SK-N-SH (cell line): Measurements from ENCODE around the gene PRDM7. TPM values are rescaled to one million over a fixed set of nuclear protein-coding genes. Genes with fewer than 3 reads are reported as not detected.

Experiments used
- CTCF ChIA-PET: fragments of 300-600, 350-600 bp; formaldehyde crosslinking; extraction: SDS; loops from one replicate; lab custom pipeline; 2021; lab: Yijun Ruan, JAX
- POLR2A ChIA-PET: fragments of 350-600 bp; sonication (Branson Sonifier 250); formaldehyde crosslinking; extraction: SDS; loops from one replicate; lab custom pipeline; 2020; ENCODE audit warnings: antibody characterized with exemption, inconsistent platforms; lab: Yijun Ruan, JAX
- DNase-seq: peaks from one replicate; pipeline ENCODE4 v3.0.0; 2012
- H2AFZ ChIP-seq: fragments of 200-600 bp; sonication (generic); 2 replicates; pipeline ENCODE4 v1.8.1; 2016; ENCODE audit warnings: antibody characterized with exemption, mild to moderate bottlenecking, low read depth
- H3F3A ChIP-seq: fragments of 200-600 bp; sonication (generic); replicated peaks from 2 replicates; pipeline ENCODE3; 2016; ENCODE audit warnings: antibody characterized with exemption, mild to moderate bottlenecking; ENCODE audit not compliant: insufficient read depth
- H3K27ac ChIP-seq, 2 experiments: fragments of 200-500 bp in 1 of 2; fragments of 200-600 bp in 1 of 2; sonication (Bioruptor generic) in 1 of 2; sonication (generic), shearing (Covaris generic) in 1 of 2; 2 replicates each; pipeline versions ENCODE4 v1.5.1 to v1.6.1; 2014 to 2016; ENCODE audit warnings: low read depth in 2 of 2, inconsistent platforms in 1 of 2, low read length in 1 of 2, mild to moderate bottlenecking in 1 of 2, mixed read lengths in 1 of 2
- H3K27me3 ChIP-seq: fragments of 200-600 bp; sonication (generic), shearing (Covaris generic); 2 replicates; pipeline ENCODE4 v1.6.1; 2016; ENCODE audit warnings: mixed run types; ENCODE audit not compliant: insufficient read depth
- H3K36me3 ChIP-seq, 2 experiments: fragments of 200-500 bp in 1 of 2; fragments of 200-600 bp in 1 of 2; sonication (Bioruptor generic) in 1 of 2; sonication (generic) in 1 of 2; replicated peaks in 1 of 2; 2 replicates each; pipeline versions ENCODE3 to v1.5.1; 2014 to 2016; ENCODE audit warnings: low read length in 1 of 2, mild to moderate bottlenecking in 1 of 2; ENCODE audit not compliant: insufficient read depth in 2 of 2, control insufficient read depth in 1 of 2
- H3K4me1 ChIP-seq, 2 experiments: fragments of 200-500 bp in 1 of 2; fragments of 200-600 bp in 1 of 2; sonication (Bioruptor generic) in 1 of 2; sonication (generic), shearing (Covaris generic) in 1 of 2; 2 replicates each; pipeline versions ENCODE4 v1.5.1 to v1.6.1; 2014 to 2016; ENCODE audit warnings: low read depth in 1 of 2, low read length in 1 of 2, mixed run types in 1 of 2; ENCODE audit not compliant: insufficient read depth in 2 of 2, control insufficient read depth in 1 of 2
- H3K4me2 ChIP-seq: fragments of 200-600 bp; sonication (generic), shearing (Covaris generic); 2 replicates; pipeline ENCODE4 v1.6.1; 2017; ENCODE audit warnings: mixed run types
- H3K4me3 ChIP-seq, 2 experiments: fragments of 200-500 bp in 1 of 2; fragments of 200-600 bp in 1 of 2; sonication (Bioruptor generic) in 1 of 2; sonication (generic), shearing (Covaris generic) in 1 of 2; 2 replicates each; pipeline versions ENCODE4 v1.5.1 to v1.8.1; 2014 to 2016; ENCODE audit warnings: low read depth in 2 of 2, inconsistent platforms in 1 of 2, low read length in 1 of 2, mild to moderate bottlenecking in 1 of 2, mixed read lengths in 1 of 2, moderate library complexity in 1 of 2
- H3K79me2 ChIP-seq: fragments of 200-600 bp; sonication (generic); 2 replicates; pipeline ENCODE4 v1.8.1; 2017; ENCODE audit warnings: mild to moderate bottlenecking; ENCODE audit not compliant: insufficient read depth
- H3K9ac ChIP-seq: fragments of 200-600 bp; sonication (generic); 2 replicates; pipeline ENCODE4 v1.6.1; 2017; ENCODE audit warnings: mixed run types
- H3K9me2 ChIP-seq: fragments of 200-600 bp; sonication (generic); 2 replicates; pipeline ENCODE4 v1.6.1; 2017; ENCODE audit warnings: mixed run types
- H3K9me3 ChIP-seq: fragments of 200-600 bp; sonication (generic); 2 replicates; pipeline ENCODE4 v1.6.1; 2017; ENCODE audit warnings: mixed run types, mild to moderate bottlenecking, moderate library complexity
- H4K20me1 ChIP-seq: fragments of 200-600 bp; sonication (generic); 2 replicates; pipeline ENCODE4 v1.6.1; 2017; ENCODE audit warnings: mild to moderate bottlenecking, mixed run types; ENCODE audit not compliant: insufficient read depth
- CHD2 ChIP-seq: fragments of 150-350 bp; IDR thresholded peaks from 2 replicates; pipeline ENCODE4 v1.6.1; 2018; ENCODE audit warnings: low read length; ENCODE audit not compliant: partially characterized antibody
- EP300 ChIP-seq, 2 experiments: IDR thresholded peaks; 2 replicates each; pipeline versions ENCODE4 v1.4.0 to v1.6.1; 2012; ENCODE audit warnings: borderline replicate concordance in 1 of 2, low read depth in 1 of 2, low read length in 1 of 2
- FOXJ3 ChIP-seq: sonication (generic); formaldehyde crosslinking; IDR thresholded peaks from 2 replicates; pipeline ENCODE4 v1.5.1; 2020; ENCODE audit warnings: mild to moderate bottlenecking, missing genetic modification reagents
- NFIC ChIP-seq: IDR thresholded peaks from 2 replicates; pipeline ENCODE4 v1.4.0; 2012; ENCODE audit warnings: borderline replicate concordance
- NRF1 ChIP-seq: IDR thresholded peaks from 2 replicates; pipeline ENCODE4 v1.6.1; 2012; ENCODE audit warnings: low read depth, mild to moderate bottlenecking, low read length
- RCOR1 ChIP-seq: fragments of 150-350 bp; IDR thresholded peaks from 2 replicates; pipeline ENCODE4 v1.6.1; 2017; ENCODE audit warnings: antibody characterized with exemption, low read length
- WGBS: methylation state at CpG from one replicate; pipeline ENCODE4 v1.1.6; 2017; ENCODE audit warnings: low lambda C conversion rate; 5-methylcytosine and 5-hydroxymethylcytosine counted together
- polyA plus RNA-seq, 3 experiments: library from polyadenylated mRNA; depleted of rRNA; stranded (reverse); fragments of >200 nt; gene quantifications; 2 replicates each; pipeline ENCODE4 v1.2.3, GENCODE V29; 2012
- TF ChIP-seq, protein P1 (sequence below): IDR thresholded peaks from 2 replicates; pipeline ENCODE4 v1.4.0; 2012; ENCODE audit warnings: low read depth
- TF ChIP-seq, protein P2 (sequence below): fragments of 200-600 bp; sonication (generic); IDR thresholded peaks from 2 replicates; pipeline ENCODE4 v1.6.1; 2017; ENCODE audit warnings: antibody characterized with exemption, mild to moderate bottlenecking, moderate library complexity

Gene PRDM7
- polyA plus RNA-seq, 1 of the 3 experiments (the other 2 are of a cell fraction): not detected

DNA sequence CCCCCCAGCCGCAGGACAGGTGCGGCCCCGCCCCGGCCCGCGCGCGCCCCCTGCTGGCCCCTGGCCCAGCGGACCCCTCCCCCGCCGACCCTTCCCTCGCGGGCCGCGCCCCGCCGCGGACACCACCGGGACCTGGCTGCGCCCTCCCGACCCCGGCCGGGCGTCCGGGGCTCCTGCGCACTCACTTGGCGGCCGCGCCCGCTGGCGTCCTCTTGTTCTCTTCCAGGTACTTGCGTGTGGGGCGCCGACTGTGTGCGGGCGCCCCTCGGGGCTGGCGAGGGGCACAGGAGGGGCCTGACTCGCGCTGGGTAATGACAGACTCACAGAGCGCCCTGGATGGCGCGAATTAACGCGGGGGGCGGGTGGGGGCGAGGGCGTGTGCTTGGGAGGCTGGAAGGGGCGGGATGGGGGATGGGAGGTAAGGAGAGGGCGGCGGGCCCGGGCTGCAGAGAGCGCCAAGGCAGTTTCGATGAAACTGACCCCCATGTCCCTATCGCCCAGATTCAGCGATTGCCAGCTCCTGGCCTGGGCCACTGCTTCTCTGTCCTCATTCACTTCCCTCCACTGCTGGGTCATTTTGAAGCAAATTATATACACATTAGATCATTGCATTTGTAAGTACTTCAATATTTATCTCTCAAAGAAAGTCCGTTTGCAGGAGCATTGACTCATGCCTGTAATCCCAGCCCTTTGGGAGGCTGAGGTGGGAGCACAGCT is 57.4 kb downstream of the PRDM7 start:
- Histone ChIP-seq H3K79me2 (peaks cover 22% of the 10 kb centered on the region), H2AFZ (peak overlapping the region; percentile 96), H3K9ac (peak overlapping the region; percentile 80), H3K4me1 (peaks cover 20 to 39% of the 10 kb centered on the region in 2 experiments), H3K9me3 (no peaks in the 10 kb centered on the region), H4K20me1 (no peaks in the 10 kb centered on the region), H3K4me3 (peak overlapping the region; percentile 72 to 77), H3K36me3 (no peaks in the 10 kb centered on the region), H3K9me2 (no peaks in the 10 kb centered on the region), H3F3A (peaks cover 23% of the 10 kb centered on the region), H3K27ac (peak overlapping the region; percentile 62 to 88), H3K27me3 (no peaks in the 10 kb centered on the region), H3K4me2 (peak overlapping the region; percentile 93)
- WGBS: 5% methylated on average over 15 of the region's 57 CpGs
- 0 out of 4 replicates have a peak, but pooled peaks of 1 of the 2 experiments have one; percentile 7 for TF ChIP-seq EP300 (IDR thresholded peaks at IDR 0.05; ENCODE audit: borderline replicate concordance in 1 of 2, low read depth in 1 of 2, low read length in 1 of 2)
- TF ChIP-seq NFIC: no peak
- TF ChIP-seq, protein P1, sequence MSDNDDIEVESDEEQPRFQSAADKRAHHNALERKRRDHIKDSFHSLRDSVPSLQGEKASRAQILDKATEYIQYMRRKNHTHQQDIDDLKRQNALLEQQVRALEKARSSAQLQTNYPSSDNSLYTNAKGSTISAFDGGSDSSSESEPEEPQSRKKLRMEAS: peak; percentile 2; the same call in 1 of the 2 replicates
- TF ChIP-seq CHD2: peak; percentile 25
- no peak for TF ChIP-seq FOXJ3 (CRISPR knock-in tag)
- TF ChIP-seq, protein P2, sequence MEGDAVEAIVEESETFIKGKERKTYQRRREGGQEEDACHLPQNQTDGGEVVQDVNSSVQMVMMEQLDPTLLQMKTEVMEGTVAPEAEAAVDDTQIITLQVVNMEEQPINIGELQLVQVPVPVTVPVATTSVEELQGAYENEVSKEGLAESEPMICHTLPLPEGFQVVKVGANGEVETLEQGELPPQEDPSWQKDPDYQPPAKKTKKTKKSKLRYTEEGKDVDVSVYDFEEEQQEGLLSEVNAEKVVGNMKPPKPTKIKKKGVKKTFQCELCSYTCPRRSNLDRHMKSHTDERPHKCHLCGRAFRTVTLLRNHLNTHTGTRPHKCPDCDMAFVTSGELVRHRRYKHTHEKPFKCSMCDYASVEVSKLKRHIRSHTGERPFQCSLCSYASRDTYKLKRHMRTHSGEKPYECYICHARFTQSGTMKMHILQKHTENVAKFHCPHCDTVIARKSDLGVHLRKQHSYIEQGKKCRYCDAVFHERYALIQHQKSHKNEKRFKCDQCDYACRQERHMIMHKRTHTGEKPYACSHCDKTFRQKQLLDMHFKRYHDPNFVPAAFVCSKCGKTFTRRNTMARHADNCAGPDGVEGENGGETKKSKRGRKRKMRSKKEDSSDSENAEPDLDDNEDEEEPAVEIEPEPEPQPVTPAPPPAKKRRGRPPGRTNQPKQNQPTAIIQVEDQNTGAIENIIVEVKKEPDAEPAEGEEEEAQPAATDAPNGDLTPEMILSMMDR: peak; percentile 52
- TF ChIP-seq RCOR1: no peak
- ChIA-PET POLR2A (interaction anchor here (0.7 to 2.4 kb wide), 4 partner anchors 22 to 97 kb away, joined by 3 to 11 read pairs (median 7); partner anchors contain the start of gene TUBB3), CTCF (interaction anchor here (0.6 to 2.9 kb wide), 23 partner anchors 9 to 311 kb away, joined by 3 to 18 read pairs (median 4); partner anchors contain the start of genes MC1R, TCF25 and TUBB3)
- peak; percentile 94 for DNase-seq

DNA sequence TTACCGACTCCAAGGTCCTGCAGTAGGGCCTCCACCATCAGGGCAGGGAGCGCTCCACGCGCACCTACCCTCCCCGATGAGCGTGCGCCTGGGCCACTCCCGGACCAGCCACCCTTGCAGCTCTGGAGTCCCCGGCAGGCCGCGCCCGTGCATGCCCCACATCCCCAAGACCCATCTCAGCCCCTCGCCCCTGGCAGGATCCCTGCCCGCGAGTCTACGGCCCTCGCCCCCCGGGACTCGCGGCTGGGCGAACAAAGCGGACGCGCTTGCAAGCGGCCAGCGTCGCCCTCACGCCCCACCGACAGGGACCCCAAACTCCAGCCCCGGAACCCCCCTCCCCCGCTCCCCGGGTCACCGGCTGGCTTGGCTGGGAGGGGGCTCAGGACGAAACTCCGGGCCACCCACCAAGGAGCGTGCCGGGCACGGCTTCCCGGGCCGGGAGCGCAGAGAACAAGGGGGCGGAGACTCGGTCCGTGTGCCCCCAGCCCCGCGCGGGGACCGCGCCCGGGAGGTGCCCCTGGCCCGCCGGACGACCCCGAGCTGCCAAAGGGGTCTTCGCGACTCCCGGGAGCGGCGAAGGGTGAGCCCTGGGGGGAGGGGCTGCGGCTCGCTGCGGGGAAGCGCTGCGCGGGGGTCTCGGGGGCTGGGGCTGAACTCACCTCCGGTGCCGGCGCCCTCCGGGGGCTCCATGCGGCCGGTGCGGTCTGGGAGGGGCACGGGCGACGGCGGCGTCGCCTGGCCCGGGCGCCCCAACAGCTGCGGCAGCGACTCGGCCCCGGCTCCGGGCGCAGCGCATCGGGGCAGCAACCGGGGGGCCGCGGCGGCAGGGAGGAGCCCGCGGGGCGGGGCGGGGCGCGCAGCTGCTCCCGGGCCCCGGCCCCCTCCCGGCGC is 58.2 kb downstream of the PRDM7 start, which contains the start of gene DBNDD1:
TSS of gene DBNDD1 (minus strand) at position 805 of the 891 bp plus-strand sequence. CDS start at position 690, 115 bp downstream.
- H2AFZ ChIP-seq: peak within 1 kb of the TSS; percentile 96
- peaks cover 23% of the 10 kb centered on the region for H3F3A ChIP-seq
- WGBS: no CpG with 5 or more reads among the region's 103 CpGs
- POLR2A ChIA-PET: interaction anchor here (0.5 to 2.4 kb wide), 8 partner anchors 9 to 96 kb away, joined by 3 to 11 read pairs (median 4); partner anchors contain the start of gene TUBB3
- peak within 1 kb of the TSS; percentile 80 for H3K9ac ChIP-seq
- H3K9me2 ChIP-seq: no peaks in the 10 kb centered on the region
- H3K9me3 ChIP-seq: no peaks in the 10 kb centered on the region
- peak; percentile 46 for TF ChIP-seq NRF1
- no peak for TF ChIP-seq RCOR1
- peaks cover 14% of the 10 kb centered on the region for H3K79me2 ChIP-seq
- H3K4me2 ChIP-seq: peak within 1 kb of the TSS; percentile 94
- no peaks in the 10 kb centered on the region for H3K36me3 ChIP-seq
- DNase-seq: peak; percentile 70
- H3K27me3 ChIP-seq: no peaks in the 10 kb centered on the region
- peak within 1 kb of the TSS; percentile 62 to 88 for H3K27ac ChIP-seq
- H3K4me3 ChIP-seq: peak within 1 kb of the TSS; percentile 72 to 77
- peaks cover 20 to 39% of the 10 kb centered on the region in 2 experiments for H3K4me1 ChIP-seq
- H4K20me1 ChIP-seq: no peaks in the 10 kb centered on the region
- CTCF ChIA-PET: interaction anchor here (0.6 to 2.9 kb wide), 18 partner anchors 8 to 310 kb away, joined by 3 to 18 read pairs (median 4); partner anchors contain the start of genes TCF25 and TUBB3
